ENCODE data around the gene CFAP20DC. TPM values are rescaled to one million over a fixed set of nuclear protein-coding genes. Genes with fewer than 3 reads are reported as not detected.

Gene CFAP20DC
- total RNA-seq, 1 experiment from 2014 or later, result 2.9 TPM

DNA sequence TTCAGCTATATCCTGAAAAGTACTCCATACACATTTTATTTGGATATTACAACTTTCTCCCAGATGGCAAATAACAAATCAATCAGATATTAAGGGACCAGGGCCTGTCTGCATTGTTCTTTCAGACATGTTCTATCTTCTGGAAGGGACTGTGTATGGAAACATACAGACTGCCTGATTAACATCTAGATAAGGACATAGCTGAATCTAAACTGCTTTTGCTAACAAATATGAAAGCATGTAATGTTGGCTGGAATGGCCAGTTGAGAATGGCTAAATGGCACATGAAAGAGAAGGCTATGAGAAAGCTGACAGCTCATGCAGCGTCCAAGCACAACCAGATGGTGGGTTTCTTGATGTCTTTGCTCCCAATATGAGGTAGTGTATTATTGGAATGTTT, 149.4 kb downstream of the CFAP20DC start:
- Histone ChIP-seq H3K79me2 (ENCODE audit: insufficient read depth, low read length) (no peaks in the 10 kb centered on the region), H4K20me1 (ENCODE audit: insufficient read depth) (no peaks in the 10 kb centered on the region), H3K9me3 (ENCODE audit: control insufficient read depth in 1 of 2, insufficient read depth in 1 of 2, low read depth in 1 of 2, low read length in 2 of 2) (no peaks in the 10 kb centered on the region), H3K36me3 (ENCODE audit: control insufficient read depth in 1 of 2, insufficient read depth in 2 of 2, low read length in 2 of 2) (no peaks in the 10 kb centered on the region), H3K9ac (ENCODE audit: low read length) (no peak overlapping the region), H3K27me3 (ENCODE audit: insufficient read depth, low read length) (no peaks in the 10 kb centered on the region), H3K4me1 (ENCODE audit: control insufficient read depth in 1 of 2, insufficient read depth in 2 of 2, low read length in 2 of 2) (no peaks in the 10 kb centered on the region), H3K27ac (ENCODE audit: low read depth, low read length) (no peak overlapping the region), H2AFZ (ENCODE audit: low read depth, low read length, poor library complexity, severe bottlenecking) (no peak overlapping the region), H3K9me2 (ENCODE audit: insufficient read depth) (no peaks in the 10 kb centered on the region), H3K4me2 (ENCODE audit: low read length) (no peak overlapping the region), H3K4me3 (replicated peaks in 1 of 2; ENCODE audit: low read depth in 1 of 2, low read length in 2 of 2) (no peak overlapping the region)
- ATAC-seq (no peak), DNase-seq (ENCODE audit: low read depth, low spot score) (no peak)
- TF ChIP-seq SIN3A (IDR thresholded peaks at IDR 0.05; ENCODE audit: low read depth) (no peak), CBX3 (IDR thresholded peaks at IDR 0.05; ENCODE audit: low read depth) (no peak), YY1 (IDR thresholded peaks at IDR 0.05; ENCODE audit: extremely low read depth, insufficient replicate concordance, low read depth, low read length) (no peak), POLR2AphosphoS5 (IDR thresholded peaks at IDR 0.05; ENCODE audit: low read depth, low read length) (no peak), CEBPB (IDR thresholded peaks at IDR 0.05; ENCODE audit: low read depth) (no peak), ZFX (IDR thresholded peaks at IDR 0.05) (no peak)
- TF ChIP-seq, protein P1, sequence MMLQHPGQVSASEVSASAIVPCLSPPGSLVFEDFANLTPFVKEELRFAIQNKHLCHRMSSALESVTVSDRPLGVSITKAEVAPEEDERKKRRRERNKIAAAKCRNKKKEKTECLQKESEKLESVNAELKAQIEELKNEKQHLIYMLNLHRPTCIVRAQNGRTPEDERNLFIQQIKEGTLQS (IDR thresholded peaks at IDR 0.05), result no peak
- TF ChIP-seq, protein P2, sequence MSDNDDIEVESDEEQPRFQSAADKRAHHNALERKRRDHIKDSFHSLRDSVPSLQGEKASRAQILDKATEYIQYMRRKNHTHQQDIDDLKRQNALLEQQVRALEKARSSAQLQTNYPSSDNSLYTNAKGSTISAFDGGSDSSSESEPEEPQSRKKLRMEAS (IDR thresholded peaks at IDR 0.05), result no peak
- TF ChIP-seq, protein P3, sequence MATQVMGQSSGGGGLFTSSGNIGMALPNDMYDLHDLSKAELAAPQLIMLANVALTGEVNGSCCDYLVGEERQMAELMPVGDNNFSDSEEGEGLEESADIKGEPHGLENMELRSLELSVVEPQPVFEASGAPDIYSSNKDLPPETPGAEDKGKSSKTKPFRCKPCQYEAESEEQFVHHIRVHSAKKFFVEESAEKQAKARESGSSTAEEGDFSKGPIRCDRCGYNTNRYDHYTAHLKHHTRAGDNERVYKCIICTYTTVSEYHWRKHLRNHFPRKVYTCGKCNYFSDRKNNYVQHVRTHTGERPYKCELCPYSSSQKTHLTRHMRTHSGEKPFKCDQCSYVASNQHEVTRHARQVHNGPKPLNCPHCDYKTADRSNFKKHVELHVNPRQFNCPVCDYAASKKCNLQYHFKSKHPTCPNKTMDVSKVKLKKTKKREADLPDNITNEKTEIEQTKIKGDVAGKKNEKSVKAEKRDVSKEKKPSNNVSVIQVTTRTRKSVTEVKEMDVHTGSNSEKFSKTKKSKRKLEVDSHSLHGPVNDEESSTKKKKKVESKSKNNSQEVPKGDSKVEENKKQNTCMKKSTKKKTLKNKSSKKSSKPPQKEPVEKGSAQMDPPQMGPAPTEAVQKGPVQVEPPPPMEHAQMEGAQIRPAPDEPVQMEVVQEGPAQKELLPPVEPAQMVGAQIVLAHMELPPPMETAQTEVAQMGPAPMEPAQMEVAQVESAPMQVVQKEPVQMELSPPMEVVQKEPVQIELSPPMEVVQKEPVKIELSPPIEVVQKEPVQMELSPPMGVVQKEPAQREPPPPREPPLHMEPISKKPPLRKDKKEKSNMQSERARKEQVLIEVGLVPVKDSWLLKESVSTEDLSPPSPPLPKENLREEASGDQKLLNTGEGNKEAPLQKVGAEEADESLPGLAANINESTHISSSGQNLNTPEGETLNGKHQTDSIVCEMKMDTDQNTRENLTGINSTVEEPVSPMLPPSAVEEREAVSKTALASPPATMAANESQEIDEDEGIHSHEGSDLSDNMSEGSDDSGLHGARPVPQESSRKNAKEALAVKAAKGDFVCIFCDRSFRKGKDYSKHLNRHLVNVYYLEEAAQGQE (IDR thresholded peaks at IDR 0.05; ENCODE audit: low read depth), result no peak
- TF ChIP-seq, protein P4, sequence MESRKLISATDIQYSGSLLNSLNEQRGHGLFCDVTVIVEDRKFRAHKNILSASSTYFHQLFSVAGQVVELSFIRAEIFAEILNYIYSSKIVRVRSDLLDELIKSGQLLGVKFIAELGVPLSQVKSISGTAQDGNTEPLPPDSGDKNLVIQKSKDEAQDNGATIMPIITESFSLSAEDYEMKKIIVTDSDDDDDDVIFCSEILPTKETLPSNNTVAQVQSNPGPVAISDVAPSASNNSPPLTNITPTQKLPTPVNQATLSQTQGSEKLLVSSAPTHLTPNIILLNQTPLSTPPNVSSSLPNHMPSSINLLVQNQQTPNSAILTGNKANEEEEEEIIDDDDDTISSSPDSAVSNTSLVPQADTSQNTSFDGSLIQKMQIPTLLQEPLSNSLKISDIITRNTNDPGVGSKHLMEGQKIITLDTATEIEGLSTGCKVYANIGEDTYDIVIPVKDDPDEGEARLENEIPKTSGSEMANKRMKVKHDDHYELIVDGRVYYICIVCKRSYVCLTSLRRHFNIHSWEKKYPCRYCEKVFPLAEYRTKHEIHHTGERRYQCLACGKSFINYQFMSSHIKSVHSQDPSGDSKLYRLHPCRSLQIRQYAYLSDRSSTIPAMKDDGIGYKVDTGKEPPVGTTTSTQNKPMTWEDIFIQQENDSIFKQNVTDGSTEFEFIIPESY (IDR thresholded peaks at IDR 0.05; ENCODE audit: extremely low read depth, insufficient replicate concordance, low read length), result no peak
- intact Hi-C loops (cut with micrococcal nuclease), result no loop called here
- RAD21 ChIA-PET (ENCODE audit: low non-redundant PET in 1 of 2, low total read pairs in 2 of 2, uncharacterized antibody in 2 of 2, unreplicated experiment in 2 of 2), result no interaction called here
- no TSS peak for BruUV-seq (replicated peaks)
- POLR2A ChIA-PET, result no interaction called here
- CTCF ChIA-PET, result no interaction called here

Measured in HCT116 (cell line).